GM19025 (cell line): ENCODE data around the gene HGD.

Experiments used
- ATAC-seq: cut with Tn5 transposase; IDR thresholded peaks from one replicate; pipeline ENCODE4 v1.9.1; 2021; ENCODE audit warnings: mild to moderate bottlenecking, low read depth, moderate library complexity; ENCODE audit not compliant: unreplicated experiment

The HGD gene

GRCh38 chr3:120596853-120597223 is 85.2 kb downstream of the HGD start:
- no peak for ATAC-seq

- ATAC-seq = peak; percentile 86
Measured at GRCh38 chr3:120596116-120596852, 85.8 kb downstream of the HGD start, which contains the start of gene NDUFB4. Gene NDUFB4 (plus strand): TSS chr3:120596336. CDS start chr3:120596360, 24 bp downstream.

GRCh38 chr3:120595788-120596115 is 86.3 kb downstream of the HGD start:
- no peak for ATAC-seq

DNA sequence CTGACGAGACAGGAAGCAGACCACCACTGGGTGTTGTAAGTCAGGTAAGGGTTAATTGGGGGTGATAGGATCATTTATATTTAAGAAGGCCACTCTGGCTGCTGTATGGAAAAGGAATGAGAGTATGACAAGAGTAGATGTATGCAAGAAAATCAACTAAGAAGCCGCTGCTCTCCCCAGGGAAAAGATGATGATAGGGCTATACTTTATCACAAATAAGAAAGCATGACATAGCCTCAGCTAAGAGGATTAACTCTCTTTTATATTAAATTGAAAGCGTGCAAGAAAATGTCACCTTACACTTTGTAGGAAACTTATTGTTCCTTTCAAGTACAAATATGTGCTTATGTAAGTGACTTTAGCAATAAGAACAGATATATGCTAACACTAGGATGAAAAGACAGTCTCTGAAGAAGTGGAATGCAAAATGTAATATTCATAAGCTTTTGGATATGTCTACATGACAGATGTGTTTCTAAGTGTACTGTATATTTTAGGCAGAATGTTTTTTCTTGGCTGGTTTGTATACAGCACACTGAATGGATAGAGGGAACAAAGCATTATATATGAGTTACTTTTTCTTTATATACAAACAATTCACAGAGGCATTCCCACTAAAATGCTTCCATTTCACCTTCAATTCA is 94.6 kb downstream of the HGD start:
- ATAC-seq = no peak
